SK-N-SH (cell line): ENCODE data around the gene ADAMTS2. TPM values are rescaled to one million over a fixed set of nuclear protein-coding genes. Genes with fewer than 3 reads are reported as not detected.

ENCODE experiments used
- CTCF ChIA-PET: fragments of 300-600, 350-600 bp; formaldehyde crosslinking; extraction: SDS; loops from one replicate; lab custom pipeline; 2021; lab: Yijun Ruan, JAX
- POLR2A ChIA-PET: fragments of 350-600 bp; sonication (Branson Sonifier 250); formaldehyde crosslinking; extraction: SDS; loops from one replicate; lab custom pipeline; 2020; ENCODE audit warnings: antibody characterized with exemption, inconsistent platforms; lab: Yijun Ruan, JAX
- DNase-seq: peaks from one replicate; pipeline ENCODE4 v3.0.0; 2012
- H2AFZ ChIP-seq: fragments of 200-600 bp; sonication (generic); 2 replicates; pipeline ENCODE4 v1.8.1; 2016; ENCODE audit warnings: antibody characterized with exemption, mild to moderate bottlenecking, low read depth
- H3F3A ChIP-seq: fragments of 200-600 bp; sonication (generic); replicated peaks from 2 replicates; pipeline ENCODE3; 2016; ENCODE audit warnings: antibody characterized with exemption, mild to moderate bottlenecking; ENCODE audit not compliant: insufficient read depth
- H3K27ac ChIP-seq, 2 experiments: fragments of 200-500 bp in 1 of 2; fragments of 200-600 bp in 1 of 2; sonication (Bioruptor generic) in 1 of 2; sonication (generic), shearing (Covaris generic) in 1 of 2; 2 replicates each; pipeline versions ENCODE4 v1.5.1 to v1.6.1; 2014 to 2016; ENCODE audit warnings: low read depth in 2 of 2, inconsistent platforms in 1 of 2, low read length in 1 of 2, mild to moderate bottlenecking in 1 of 2, mixed read lengths in 1 of 2
- H3K27me3 ChIP-seq: fragments of 200-600 bp; sonication (generic), shearing (Covaris generic); 2 replicates; pipeline ENCODE4 v1.6.1; 2016; ENCODE audit warnings: mixed run types; ENCODE audit not compliant: insufficient read depth
- H3K36me3 ChIP-seq, 2 experiments: fragments of 200-500 bp in 1 of 2; fragments of 200-600 bp in 1 of 2; sonication (Bioruptor generic) in 1 of 2; sonication (generic) in 1 of 2; replicated peaks in 1 of 2; 2 replicates each; pipeline versions ENCODE3 to v1.5.1; 2014 to 2016; ENCODE audit warnings: low read length in 1 of 2, mild to moderate bottlenecking in 1 of 2; ENCODE audit not compliant: insufficient read depth in 2 of 2, control insufficient read depth in 1 of 2
- H3K4me1 ChIP-seq, 2 experiments: fragments of 200-500 bp in 1 of 2; fragments of 200-600 bp in 1 of 2; sonication (Bioruptor generic) in 1 of 2; sonication (generic), shearing (Covaris generic) in 1 of 2; 2 replicates each; pipeline versions ENCODE4 v1.5.1 to v1.6.1; 2014 to 2016; ENCODE audit warnings: low read depth in 1 of 2, low read length in 1 of 2, mixed run types in 1 of 2; ENCODE audit not compliant: insufficient read depth in 2 of 2, control insufficient read depth in 1 of 2
- H3K4me2 ChIP-seq: fragments of 200-600 bp; sonication (generic), shearing (Covaris generic); 2 replicates; pipeline ENCODE4 v1.6.1; 2017; ENCODE audit warnings: mixed run types
- H3K4me3 ChIP-seq, 2 experiments: fragments of 200-500 bp in 1 of 2; fragments of 200-600 bp in 1 of 2; sonication (Bioruptor generic) in 1 of 2; sonication (generic), shearing (Covaris generic) in 1 of 2; 2 replicates each; pipeline versions ENCODE4 v1.5.1 to v1.8.1; 2014 to 2016; ENCODE audit warnings: low read depth in 2 of 2, inconsistent platforms in 1 of 2, low read length in 1 of 2, mild to moderate bottlenecking in 1 of 2, mixed read lengths in 1 of 2, moderate library complexity in 1 of 2
- H3K79me2 ChIP-seq: fragments of 200-600 bp; sonication (generic); 2 replicates; pipeline ENCODE4 v1.8.1; 2017; ENCODE audit warnings: mild to moderate bottlenecking; ENCODE audit not compliant: insufficient read depth
- H3K9ac ChIP-seq: fragments of 200-600 bp; sonication (generic); 2 replicates; pipeline ENCODE4 v1.6.1; 2017; ENCODE audit warnings: mixed run types
- H3K9me2 ChIP-seq: fragments of 200-600 bp; sonication (generic); 2 replicates; pipeline ENCODE4 v1.6.1; 2017; ENCODE audit warnings: mixed run types
- H3K9me3 ChIP-seq: fragments of 200-600 bp; sonication (generic); 2 replicates; pipeline ENCODE4 v1.6.1; 2017; ENCODE audit warnings: mixed run types, mild to moderate bottlenecking, moderate library complexity
- H4K20me1 ChIP-seq: fragments of 200-600 bp; sonication (generic); 2 replicates; pipeline ENCODE4 v1.6.1; 2017; ENCODE audit warnings: mild to moderate bottlenecking, mixed run types; ENCODE audit not compliant: insufficient read depth
- EP300 ChIP-seq, 2 experiments: IDR thresholded peaks; 2 replicates each; pipeline versions ENCODE4 v1.4.0 to v1.6.1; 2012; ENCODE audit warnings: borderline replicate concordance in 1 of 2, low read depth in 1 of 2, low read length in 1 of 2
- EZH2phosphoT487 ChIP-seq: fragments of 200-600 bp; sonication (generic); IDR thresholded peaks from 2 replicates; pipeline ENCODE4 v1.6.1; 2017; ENCODE audit warnings: low read depth, mixed run types, mild to moderate bottlenecking, antibody characterized with exemption, moderate library complexity, borderline replicate concordance
- FOSL2 ChIP-seq: IDR thresholded peaks from 2 replicates; pipeline ENCODE4 v1.4.0; 2012; ENCODE audit warnings: low read depth, mild to moderate bottlenecking, moderate library complexity, borderline replicate concordance
- FOXJ3 ChIP-seq: sonication (generic); formaldehyde crosslinking; IDR thresholded peaks from 2 replicates; pipeline ENCODE4 v1.5.1; 2020; ENCODE audit warnings: mild to moderate bottlenecking, missing genetic modification reagents
- FOXM1 ChIP-seq: IDR thresholded peaks from 2 replicates; pipeline ENCODE4 v1.4.0; 2012; ENCODE audit warnings: low read depth, mild to moderate bottlenecking
- GATA2 ChIP-seq: sonication (generic); formaldehyde crosslinking; IDR thresholded peaks from 2 replicates; pipeline ENCODE4 v1.5.0; 2020; ENCODE audit warnings: mild to moderate bottlenecking, missing genetic modification reagents
- MXI1 ChIP-seq: IDR thresholded peaks from 2 replicates; pipeline ENCODE4 v1.6.1; 2012; ENCODE audit warnings: mild to moderate bottlenecking, low read depth, low read length, improper control_type of control experiment
- POLR2AphosphoS5 ChIP-seq: IDR thresholded peaks from 2 replicates; pipeline ENCODE4 v1.6.1; 2012; ENCODE audit warnings: low read depth, low read length
- RFX5 ChIP-seq: IDR thresholded peaks from 2 replicates; pipeline ENCODE4 v1.6.1; 2012; ENCODE audit warnings: mild to moderate bottlenecking, improper control_type of control experiment, low read length
- TAF1 ChIP-seq: IDR thresholded peaks from 2 replicates; pipeline ENCODE4 v1.6.1; 2012; ENCODE audit warnings: low read depth, mild to moderate bottlenecking, low read length, moderate library complexity, borderline replicate concordance
- YY1 ChIP-seq: IDR thresholded peaks from 2 replicates; pipeline ENCODE4 v1.4.0; 2012; ENCODE audit warnings: low read depth, mild to moderate bottlenecking
- WGBS: methylation state at CpG from one replicate; pipeline ENCODE4 v1.1.6; 2017; ENCODE audit warnings: low lambda C conversion rate; 5-methylcytosine and 5-hydroxymethylcytosine counted together
- polyA plus RNA-seq, 3 experiments: library from polyadenylated mRNA; depleted of rRNA; stranded (reverse); fragments of >200 nt; gene quantifications; 2 replicates each; pipeline ENCODE4 v1.2.3, GENCODE V29; 2012
- TF ChIP-seq, protein P1 (sequence below): IDR thresholded peaks from 2 replicates; pipeline ENCODE4 v1.4.0; 2012; ENCODE audit warnings: low read depth, borderline replicate concordance
- TF ChIP-seq, protein P2 (sequence below): IDR thresholded peaks from 2 replicates; pipeline ENCODE4; 2012
- TF ChIP-seq, protein P3 (sequence below): IDR thresholded peaks from 2 replicates; pipeline ENCODE4 v1.4.0; 2012; ENCODE audit warnings: low read depth
- TF ChIP-seq, protein P4 (sequence below): fragments of 150-350 bp; IDR thresholded peaks from 2 replicates; pipeline ENCODE4 v1.6.1; 2017; ENCODE audit warnings: antibody characterized with exemption, low read length, low read depth, borderline replicate concordance

ADAMTS2 gene
- polyA plus RNA-seq, 1 of the 3 experiments (the other 2 are of a cell fraction): 0.12 TPM

DNA sequence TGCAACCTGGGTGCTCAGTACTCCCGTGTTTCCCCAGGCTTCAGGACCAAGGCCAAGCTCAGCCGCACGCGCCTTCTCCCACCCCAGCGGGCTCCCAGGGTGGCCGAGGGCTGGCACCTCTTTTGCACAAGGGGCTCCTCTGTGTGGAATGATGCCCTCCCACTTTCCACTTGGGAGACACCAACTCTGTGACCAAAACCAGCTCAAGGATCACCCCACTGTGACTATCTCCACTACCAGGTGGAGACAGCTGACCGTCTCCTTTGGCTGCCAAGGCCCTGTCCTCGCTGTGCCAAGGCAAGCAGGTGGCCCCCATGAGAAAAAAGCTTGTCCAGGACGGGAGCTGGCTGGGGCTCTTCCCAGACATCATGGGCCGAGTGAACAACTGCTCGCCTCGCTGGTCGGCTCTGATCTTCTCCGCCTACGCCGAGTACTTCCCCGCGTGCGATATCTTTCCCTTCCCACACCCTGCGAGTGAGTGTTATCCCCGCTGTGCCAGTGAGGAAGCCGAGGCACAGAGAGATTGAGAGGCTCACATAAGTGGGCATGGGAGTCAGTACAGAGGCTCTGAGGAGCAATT lies 152.3 kb downstream of the ADAMTS2 start:
- H3K27ac ChIP-seq: peak overlapping the region in 1 of 2 experiments; percentile 81; a peak in 2 of 4 replicates
- no peak for DNase-seq
- H3K9me3 ChIP-seq: no peaks in the 10 kb centered on the region
- POLR2A ChIA-PET: no interaction called here
- no peaks in the 10 kb centered on the region for H3K27me3 ChIP-seq
- CTCF ChIA-PET: interaction anchor here (0.7 to 3.1 kb wide), 6 partner anchors 25 to 301 kb away, joined by 3 to 17 read pairs (median 3); no protein-coding TSS in a partner anchor
- WGBS: 67% methylated on average over 22 of the region's 22 CpGs
- H3K9me2 ChIP-seq: no peaks in the 10 kb centered on the region
- H4K20me1 ChIP-seq: no peaks in the 10 kb centered on the region
- no peak overlapping the region for H3K4me3 ChIP-seq
- no peak overlapping the region for H3K9ac ChIP-seq
- H3K36me3 ChIP-seq: no peaks in the 10 kb centered on the region
- peaks cover 0 to 50% of the 10 kb centered on the region in 2 experiments; a peak in 1 of 4 replicates for H3K4me1 ChIP-seq
- TF ChIP-seq FOXJ3 (no peak), GATA2 (no peak), EZH2phosphoT487 (no peak), MXI1 (no peak), EP300 (IDR thresholded peaks at IDR 0.05; ENCODE audit: borderline replicate concordance in 1 of 2, low read depth in 1 of 2, low read length in 1 of 2) (no peak), YY1 (no peak), POLR2AphosphoS5 (no peak), RFX5 (no peak), FOXM1 (no peak), TAF1 (no peak), FOSL2 (no peak)
- TF ChIP-seq, protein P1, sequence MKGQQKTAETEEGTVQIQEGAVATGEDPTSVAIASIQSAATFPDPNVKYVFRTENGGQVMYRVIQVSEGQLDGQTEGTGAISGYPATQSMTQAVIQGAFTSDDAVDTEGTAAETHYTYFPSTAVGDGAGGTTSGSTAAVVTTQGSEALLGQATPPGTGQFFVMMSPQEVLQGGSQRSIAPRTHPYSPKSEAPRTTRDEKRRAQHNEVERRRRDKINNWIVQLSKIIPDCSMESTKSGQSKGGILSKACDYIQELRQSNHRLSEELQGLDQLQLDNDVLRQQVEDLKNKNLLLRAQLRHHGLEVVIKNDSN: no peak
- TF ChIP-seq, protein P2, sequence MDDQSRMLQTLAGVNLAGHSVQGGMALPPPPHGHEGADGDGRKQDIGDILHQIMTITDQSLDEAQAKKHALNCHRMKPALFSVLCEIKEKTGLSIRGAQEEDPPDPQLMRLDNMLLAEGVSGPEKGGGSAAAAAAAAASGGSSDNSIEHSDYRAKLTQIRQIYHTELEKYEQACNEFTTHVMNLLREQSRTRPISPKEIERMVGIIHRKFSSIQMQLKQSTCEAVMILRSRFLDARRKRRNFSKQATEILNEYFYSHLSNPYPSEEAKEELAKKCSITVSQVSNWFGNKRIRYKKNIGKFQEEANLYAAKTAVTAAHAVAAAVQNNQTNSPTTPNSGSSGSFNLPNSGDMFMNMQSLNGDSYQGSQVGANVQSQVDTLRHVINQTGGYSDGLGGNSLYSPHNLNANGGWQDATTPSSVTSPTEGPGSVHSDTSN: no peak
- TF ChIP-seq, protein P3, sequence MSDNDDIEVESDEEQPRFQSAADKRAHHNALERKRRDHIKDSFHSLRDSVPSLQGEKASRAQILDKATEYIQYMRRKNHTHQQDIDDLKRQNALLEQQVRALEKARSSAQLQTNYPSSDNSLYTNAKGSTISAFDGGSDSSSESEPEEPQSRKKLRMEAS: no peak
- TF ChIP-seq, protein P4, sequence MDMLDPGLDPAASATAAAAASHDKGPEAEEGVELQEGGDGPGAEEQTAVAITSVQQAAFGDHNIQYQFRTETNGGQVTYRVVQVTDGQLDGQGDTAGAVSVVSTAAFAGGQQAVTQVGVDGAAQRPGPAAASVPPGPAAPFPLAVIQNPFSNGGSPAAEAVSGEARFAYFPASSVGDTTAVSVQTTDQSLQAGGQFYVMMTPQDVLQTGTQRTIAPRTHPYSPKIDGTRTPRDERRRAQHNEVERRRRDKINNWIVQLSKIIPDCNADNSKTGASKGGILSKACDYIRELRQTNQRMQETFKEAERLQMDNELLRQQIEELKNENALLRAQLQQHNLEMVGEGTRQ: no peak
- TF ChIP-seq, all 33 proteins: peak for 0
- no peaks in the 10 kb centered on the region for H3F3A ChIP-seq
- H2AFZ ChIP-seq: no peak overlapping the region
- H3K4me2 ChIP-seq: no peak overlapping the region
- no peaks in the 10 kb centered on the region for H3K79me2 ChIP-seq
